WI38 (cell line): ENCODE results near the gene SPOCK1.

Experiments used
- H3K4me3 ChIP-seq: 2 replicates; pipeline ENCODE4 v1.5.1; 2011; ENCODE audit warnings: low read depth, mild to moderate bottlenecking, control low read depth, low read length
- CTCF ChIP-seq: IDR thresholded peaks from 2 replicates; pipeline ENCODE4 v1.5.1; 2012; ENCODE audit warnings: low read depth, mild to moderate bottlenecking, control low read depth, low read length

SPOCK1 gene

GRCh38 chr5:136926073-136926472 lies 573.1 kb downstream of the SPOCK1 start:
- TF ChIP-seq CTCF: no peak
- H3K4me3 ChIP-seq: no peak overlapping the region
